Memory B cell (primary cell): ENCODE data around the gene MED25.

Experiments
- ATAC-seq: fragments of 150-1000 bp; cut with Tn5 transposase; 2 replicates; pipeline ENCODE4 v1.10.0; 2021; ENCODE audit warnings: low read depth, mild to moderate bottlenecking, moderate library complexity
- DNase-seq, 2 donors: peaks; one replicate each; pipeline ENCODE4 v3.0.0; 2022; ENCODE audit warnings: low spot score in 2 of 2
- H3K27ac Mint-ChIP-seq: one replicate; pipeline ENCODE4 v1.8.0; 2022; ENCODE audit warnings: mild to moderate bottlenecking, moderate library complexity, mixed read lengths
- H3K27me3 Mint-ChIP-seq: one replicate; pipeline ENCODE4 v1.8.0; 2022; ENCODE audit warnings: mixed read lengths
- H3K36me3 Mint-ChIP-seq: one replicate; pipeline ENCODE4 v1.8.0; 2022; ENCODE audit warnings: mild to moderate bottlenecking, mixed read lengths
- H3K4me1 Mint-ChIP-seq: one replicate; pipeline ENCODE4 v1.8.0; 2022; ENCODE audit warnings: mixed read lengths
- H3K4me3 Mint-ChIP-seq: one replicate; pipeline ENCODE4 v1.8.0; 2022; ENCODE audit warnings: mild to moderate bottlenecking, moderate library complexity, mixed read lengths
- H3K9me3 Mint-ChIP-seq: one replicate; pipeline ENCODE4 v1.8.0; 2022; ENCODE audit warnings: mixed read lengths

Gene MED25

DNA sequence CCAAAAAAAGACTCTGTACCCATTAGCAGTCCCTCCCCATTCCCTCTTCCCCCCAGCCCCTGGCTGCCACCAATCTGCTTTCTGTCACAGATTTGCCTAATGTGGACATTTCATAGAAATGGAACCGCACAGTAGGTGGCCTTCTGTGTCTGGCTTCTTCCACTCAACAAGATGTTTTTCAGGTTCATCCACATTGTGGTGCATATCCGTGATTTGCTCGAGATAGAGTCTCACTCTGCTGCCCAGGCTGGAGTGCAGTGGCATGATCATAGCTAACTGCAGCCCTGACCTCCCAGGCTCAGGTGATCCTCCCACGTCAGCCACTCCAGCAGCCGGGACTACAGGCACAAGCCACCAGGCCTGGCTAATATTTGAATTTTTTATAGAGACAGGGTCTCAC is 30.3 kb upstream of the MED25 start:
- Mint-ChIP-seq H3K27me3 (no peaks in the 10 kb centered on the region), H3K9me3 (no peaks in the 10 kb centered on the region), H3K4me1 (peaks cover 10% of the 10 kb centered on the region), H3K4me3 (no peak overlapping the region), H3K27ac (no peak overlapping the region), H3K36me3 (peaks cover 47% of the 10 kb centered on the region)
- DNase-seq, result no peak
- no peak for ATAC-seq

- no peak for ATAC-seq
- H3K27me3 Mint-ChIP-seq, result no peaks in the 10 kb centered on the region
- no peak for DNase-seq
- H3K27ac Mint-ChIP-seq, result no peak overlapping the region
- peaks cover 42% of the 10 kb centered on the region for H3K36me3 Mint-ChIP-seq
- no peak overlapping the region for H3K4me3 Mint-ChIP-seq
- no peaks in the 10 kb centered on the region for H3K9me3 Mint-ChIP-seq
- H3K4me1 Mint-ChIP-seq, result peaks cover 13% of the 10 kb centered on the region
Observed at GRCh38 chr19:49788857-49789256, 29.2 kb upstream of the MED25 start.

DNA sequence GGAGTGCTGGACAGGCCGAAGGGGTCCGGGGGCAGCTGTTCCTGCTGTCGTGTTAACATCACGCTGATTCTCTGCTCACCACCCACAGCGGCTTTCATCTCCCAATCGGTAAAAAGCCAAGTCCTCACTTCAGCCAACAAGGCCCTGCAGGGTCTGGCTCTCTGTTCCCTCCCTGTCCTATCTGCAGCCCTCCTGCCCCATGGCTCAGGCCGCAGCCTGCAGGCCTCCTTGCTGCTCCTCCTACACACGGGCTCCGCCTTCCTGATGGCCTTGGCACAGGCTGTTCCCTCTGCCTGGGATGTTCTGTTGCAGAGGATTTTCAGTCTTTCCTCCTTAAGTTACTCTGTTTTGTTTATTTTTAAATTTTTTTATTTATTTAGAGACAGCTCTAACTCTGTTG is 27.2 kb upstream of the MED25 start:
- ATAC-seq, result no peak
- Mint-ChIP-seq H3K4me1 (peaks cover 10% of the 10 kb centered on the region), H3K4me3 (no peak overlapping the region), H3K36me3 (peaks cover 44% of the 10 kb centered on the region), H3K9me3 (no peaks in the 10 kb centered on the region), H3K27ac (no peak overlapping the region), H3K27me3 (no peaks in the 10 kb centered on the region)
- no peak for DNase-seq

GRCh38 chr19:49791776-49792445 is 26.2 kb upstream of the MED25 start:
- no peak overlapping the region for H3K27ac Mint-ChIP-seq
- peaks cover 43% of the 10 kb centered on the region for H3K36me3 Mint-ChIP-seq
- H3K9me3 Mint-ChIP-seq, result no peaks in the 10 kb centered on the region

DNA sequence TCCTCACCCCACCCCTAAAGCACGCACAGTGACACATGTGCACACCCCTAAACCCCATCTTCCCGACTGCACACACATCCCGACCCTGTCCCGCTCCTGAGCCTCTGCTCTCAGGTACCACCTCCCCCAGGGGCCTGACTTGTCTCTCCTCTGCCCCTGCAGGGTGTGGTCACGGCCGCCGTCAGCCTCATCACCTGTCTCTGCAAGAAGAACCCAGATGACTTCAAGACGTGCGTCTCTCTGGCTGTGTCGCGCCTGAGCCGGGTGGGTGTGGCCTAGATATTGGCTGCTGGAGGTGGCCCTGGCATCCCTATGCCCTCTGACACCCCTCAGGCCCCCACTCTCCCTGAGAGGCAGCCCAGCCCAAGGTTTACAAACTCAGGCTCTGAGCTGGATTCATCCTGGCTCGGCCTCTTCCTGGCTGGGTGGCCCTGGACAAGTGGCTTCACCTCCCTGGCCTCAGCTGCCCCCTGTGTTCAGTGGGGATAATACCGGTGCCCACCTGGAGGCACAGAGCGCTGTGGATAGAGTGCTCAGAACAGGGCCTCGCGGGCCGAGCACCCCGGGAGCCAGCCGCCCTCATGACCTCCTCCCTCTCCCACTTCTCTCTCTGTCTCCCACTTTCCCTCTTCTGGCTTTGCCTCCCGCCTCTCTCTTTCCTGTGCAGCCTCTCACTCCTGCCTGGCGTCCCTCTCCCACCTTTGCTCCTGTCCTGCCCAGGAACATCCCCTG is 25.1 kb upstream of the MED25 start:
- ATAC-seq (no peak), DNase-seq (no peak)
- Mint-ChIP-seq H3K27ac (peak overlapping the region; percentile 45), H3K9me3 (no peaks in the 10 kb centered on the region), H3K27me3 (no peaks in the 10 kb centered on the region), H3K4me1 (peaks cover 10% of the 10 kb centered on the region), H3K36me3 (peaks cover 40% of the 10 kb centered on the region), H3K4me3 (no peak overlapping the region)

More at GRCh38 chr19:49791776-49792445, 26.2 kb upstream of the MED25 start:
- Mint-ChIP-seq H3K4me3 (no peak overlapping the region), H3K4me1 (peaks cover 10% of the 10 kb centered on the region), H3K27me3 (no peaks in the 10 kb centered on the region)
- ATAC-seq, result no peak
- DNase-seq, result no peak

- Mint-ChIP-seq H3K27me3 (no peaks in the 10 kb centered on the region), H3K4me3 (no peak overlapping the region), H3K4me1 (peaks cover 6% of the 10 kb centered on the region), H3K27ac (peak overlapping the region; percentile 45), H3K36me3 (peaks cover 36% of the 10 kb centered on the region), H3K9me3 (no peaks in the 10 kb centered on the region)
- DNase-seq, result no peak
- no peak for ATAC-seq
Observed at GRCh38 chr19:49793561-49793840, 24.6 kb upstream of the MED25 start.

DNA sequence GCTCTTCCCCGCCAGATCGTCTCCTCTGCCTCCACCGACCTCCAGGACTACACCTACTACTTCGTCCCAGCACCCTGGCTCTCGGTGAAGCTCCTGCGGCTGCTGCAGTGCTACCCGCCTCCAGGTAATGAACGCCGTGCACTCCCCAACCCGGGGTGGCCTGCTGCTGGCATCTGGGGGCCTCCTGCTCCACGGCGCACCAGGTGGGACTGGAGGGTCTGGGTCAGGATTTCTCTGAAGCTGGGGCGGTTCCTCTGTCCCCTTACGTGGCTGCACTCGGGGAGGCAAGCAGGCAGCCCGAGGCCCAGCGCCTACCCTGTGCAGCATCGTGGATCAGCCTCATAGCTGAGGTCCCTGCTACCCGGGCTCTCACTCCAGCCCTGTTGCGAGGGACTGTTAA is 22.5 kb upstream of the MED25 start:
- DNase-seq, result no peak
- Mint-ChIP-seq H3K27me3 (no peaks in the 10 kb centered on the region), H3K4me3 (no peak overlapping the region), H3K9me3 (no peaks in the 10 kb centered on the region), H3K36me3 (peaks cover 31% of the 10 kb centered on the region), H3K4me1 (peaks cover 3% of the 10 kb centered on the region), H3K27ac (no peak overlapping the region)
- no peak for ATAC-seq

GRCh38 chr19:49798574-49798973 is 19.5 kb upstream of the MED25 start:
- H3K9me3 Mint-ChIP-seq, result no peaks in the 10 kb centered on the region
- H3K4me1 Mint-ChIP-seq, result peaks cover 2% of the 10 kb centered on the region
- DNase-seq (no peak), ATAC-seq (no peak)
- H3K4me3 Mint-ChIP-seq, result no peak overlapping the region
- no peaks in the 10 kb centered on the region for H3K27me3 Mint-ChIP-seq
- no peak overlapping the region for H3K27ac Mint-ChIP-seq
- peaks cover 34% of the 10 kb centered on the region for H3K36me3 Mint-ChIP-seq

GRCh38 chr19:49799271-49799797 is 18.8 kb upstream of the MED25 start:
- ATAC-seq (no peak), DNase-seq (no peak)
- H3K36me3 Mint-ChIP-seq, result peaks cover 35% of the 10 kb centered on the region
- H3K27me3 Mint-ChIP-seq, result no peaks in the 10 kb centered on the region
- no peak overlapping the region for H3K4me3 Mint-ChIP-seq
- peaks cover 2% of the 10 kb centered on the region for H3K4me1 Mint-ChIP-seq
- no peaks in the 10 kb centered on the region for H3K9me3 Mint-ChIP-seq
- no peak overlapping the region for H3K27ac Mint-ChIP-seq

GRCh38 chr19:49799798-49800376 is 18.2 kb upstream of the MED25 start:
- H3K36me3 Mint-ChIP-seq, result peaks cover 34% of the 10 kb centered on the region

DNA sequence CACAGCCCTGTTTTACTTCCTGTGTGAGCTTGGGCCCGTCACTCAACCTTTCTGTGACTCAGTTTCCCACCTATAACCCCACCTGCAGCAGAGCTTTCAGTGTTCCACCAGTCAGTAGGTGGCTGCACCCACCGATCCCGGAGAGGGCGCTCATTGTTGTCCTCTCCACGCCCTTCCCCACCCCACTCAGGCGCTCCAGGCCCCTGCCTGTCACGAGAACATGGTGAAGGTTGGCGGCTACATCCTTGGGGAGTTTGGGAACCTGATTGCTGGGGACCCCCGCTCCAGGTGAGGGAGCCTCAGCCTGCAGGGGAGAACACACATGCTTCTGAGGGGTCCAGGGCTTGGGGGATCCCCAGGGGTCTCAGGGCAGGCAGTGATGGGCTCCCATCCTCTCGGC is 17.3 kb upstream of the MED25 start:
- H3K9me3 Mint-ChIP-seq, result no peaks in the 10 kb centered on the region
- peaks cover 25% of the 10 kb centered on the region for H3K36me3 Mint-ChIP-seq
- no peaks in the 10 kb centered on the region for H3K27me3 Mint-ChIP-seq
- no peak overlapping the region for H3K4me3 Mint-ChIP-seq
- DNase-seq (no peak), ATAC-seq (no peak)
- no peak overlapping the region for H3K27ac Mint-ChIP-seq
- peaks cover 2% of the 10 kb centered on the region for H3K4me1 Mint-ChIP-seq

More at GRCh38 chr19:49799798-49800376, 18.2 kb upstream of the MED25 start:
- Mint-ChIP-seq H3K27me3 (no peaks in the 10 kb centered on the region), H3K4me3 (no peak overlapping the region), H3K9me3 (no peaks in the 10 kb centered on the region), H3K27ac (no peak overlapping the region), H3K4me1 (peaks cover 2% of the 10 kb centered on the region)
- ATAC-seq (no peak), DNase-seq (no peak)

DNA sequence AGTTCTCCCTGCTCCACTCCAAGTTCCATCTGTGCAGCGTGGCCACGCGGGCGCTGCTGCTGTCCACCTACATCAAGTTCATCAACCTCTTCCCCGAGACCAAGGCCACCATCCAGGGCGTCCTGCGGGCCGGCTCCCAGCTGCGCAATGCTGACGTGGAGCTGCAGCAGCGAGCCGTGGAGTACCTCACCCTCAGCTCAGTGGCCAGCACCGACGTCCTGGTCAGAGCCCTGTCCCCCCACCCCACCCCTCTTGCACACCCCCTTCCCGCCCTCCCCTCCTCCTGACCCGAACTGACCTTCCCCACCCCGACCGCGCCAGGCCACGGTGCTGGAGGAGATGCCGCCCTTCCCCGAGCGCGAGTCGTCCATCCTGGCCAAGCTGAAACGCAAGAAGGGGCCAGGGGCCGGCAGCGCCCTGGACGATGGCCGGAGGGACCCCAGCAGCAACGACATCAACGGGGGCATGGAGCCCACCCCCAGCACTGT is 16.6 kb upstream of the MED25 start:
- Mint-ChIP-seq H3K27ac (no peak overlapping the region), H3K36me3 (peaks cover 25% of the 10 kb centered on the region), H3K9me3 (no peaks in the 10 kb centered on the region), H3K27me3 (no peaks in the 10 kb centered on the region), H3K4me1 (peaks cover 2% of the 10 kb centered on the region), H3K4me3 (no peak overlapping the region)
- DNase-seq (no peak), ATAC-seq (no peak)

DNA sequence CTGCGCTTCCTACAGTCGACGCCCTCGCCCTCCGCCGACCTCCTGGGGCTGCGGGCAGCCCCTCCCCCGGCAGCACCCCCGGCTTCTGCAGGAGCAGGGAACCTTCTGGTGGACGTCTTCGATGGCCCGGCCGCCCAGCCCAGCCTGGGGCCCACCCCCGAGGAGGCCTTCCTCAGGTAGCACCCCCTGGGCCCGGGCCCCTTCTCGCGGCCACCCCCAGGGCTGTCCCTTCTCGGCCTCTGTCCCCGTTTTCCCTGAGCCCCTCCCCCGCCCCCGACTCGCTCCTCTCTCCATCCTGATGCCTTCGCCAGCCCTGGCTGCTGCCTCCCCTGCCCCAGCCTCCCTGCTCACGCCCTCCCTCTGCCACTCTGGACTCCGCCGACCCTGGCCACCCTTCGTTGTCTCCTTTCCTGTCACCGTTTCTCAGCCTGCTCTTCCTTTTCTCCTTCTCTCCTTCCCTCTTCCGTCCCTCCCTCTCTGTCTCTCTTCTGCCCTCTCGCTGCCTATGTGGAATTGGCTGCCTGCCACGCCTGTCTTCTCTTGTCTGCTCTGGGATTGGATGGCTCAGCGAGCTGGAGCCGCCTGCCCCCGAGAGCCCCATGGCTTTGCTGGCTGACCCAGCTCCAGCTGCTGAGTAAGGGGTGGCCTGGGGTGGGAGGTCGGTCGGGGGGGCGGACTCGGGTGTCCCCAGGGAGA is 16.0 kb upstream of the MED25 start:
- ATAC-seq (no peak), DNase-seq (no peak)
- Mint-ChIP-seq H3K27me3 (no peaks in the 10 kb centered on the region), H3K9me3 (no peaks in the 10 kb centered on the region), H3K4me1 (peaks cover 2% of the 10 kb centered on the region), H3K27ac (peak overlapping the region; percentile 45), H3K4me3 (no peak overlapping the region), H3K36me3 (peaks cover 22% of the 10 kb centered on the region)
